Kidney (tissue), 14 donors: ENCODE data around the gene WDR31. TPM values are rescaled to one million over a fixed set of nuclear protein-coding genes. Genes with fewer than 3 reads are reported as not detected.

Experiments used
- DNase-seq, 5 donors: peaks; one replicate each; pipeline ENCODE4 v3.0.0-alpha.2; 2013 to 2020
- FAIRE-seq: peaks from 2 replicates; lab custom pipeline; 2012; peaks lifted over from hg19 to GRCh38; lab: Jason Lieb, UNC
- H3K27ac ChIP-seq, 2 donors: one replicate each; pipeline ENCODE4 v1.7.0; 2013; ENCODE audit warnings: low read depth in 2 of 2, low read length in 2 of 2, inconsistent platforms in 1 of 2
- H3K27me3 ChIP-seq: one replicate; pipeline ENCODE4 v1.7.1; 2013; ENCODE audit warnings: low read length, inconsistent platforms; ENCODE audit not compliant: control insufficient read depth, insufficient read depth
- H3K36me3 ChIP-seq, 3 donors: one replicate each; pipeline versions ENCODE4 v1.7.0 to v1.7.1; 2013; ENCODE audit warnings: low read length in 3 of 3, control low read depth in 1 of 3, inconsistent platforms in 1 of 3; ENCODE audit not compliant: insufficient read depth in 3 of 3, control insufficient read depth in 2 of 3
- H3K4me1 ChIP-seq, 3 donors: one replicate each; pipeline versions ENCODE4 v1.7.0 to v1.7.1; 2013; ENCODE audit warnings: low read length in 3 of 3, inconsistent platforms in 1 of 3, low read depth in 1 of 3; ENCODE audit not compliant: control insufficient read depth in 2 of 3, insufficient read depth in 2 of 3
- H3K4me3 ChIP-seq, 3 donors: one replicate each; pipeline versions ENCODE4 v1.7.0 to v1.8.1; 2013; ENCODE audit warnings: low read length in 3 of 3, control low read depth in 1 of 3, inconsistent platforms in 1 of 3
- H3K9ac ChIP-seq, 3 donors: one replicate each; pipeline versions ENCODE4 v1.7.0 to v1.7.1; 2013; ENCODE audit warnings: low read length in 3 of 3, control low read depth in 1 of 3, inconsistent platforms in 1 of 3
- H3K9me3 ChIP-seq, 3 donors: one replicate each; pipeline versions ENCODE4 v1.7.0 to v1.7.1; 2013; ENCODE audit warnings: low read length in 3 of 3, control low read depth in 1 of 3, inconsistent platforms in 1 of 3; ENCODE audit not compliant: control insufficient read depth in 2 of 3, insufficient read depth in 1 of 3
- intact Hi-C: fragments of 100-400 bp; cut with DNase I; formaldehyde crosslinking; loops from one replicate; pipeline ENCODE4 v1.11.1; 2022
- polyA plus RNA-seq: library from polyadenylated mRNA; stranded (reverse); fragments of 350-450 nt; fragmentation: Illumina TruSeq; extraction: RNeasy Lipid Tissue Mini Kit (QIAGEN cat#74804); gene quantifications from one replicate; pipeline ENCODE4 v1.2.3, GENCODE V29; 2014; ENCODE audit warnings: low read depth, low replicate concordance; ENCODE audit not compliant: insufficient read depth
- total RNA-seq: library from RNA; stranded (reverse); fragmentation: NEBNext Ultra II Directional; extraction: Animal tissue kit (Norgen Biotek cat#: 25700); gene quantifications from one replicate; pipeline ENCODE4 v1.2.1, GENCODE V29; 2021
- TF ChIP-seq, protein P1 (sequence below): IDR thresholded peaks from 3 replicates; pipeline ENCODE4 v1.5.1; 2012; ENCODE audit warnings: mild to moderate bottlenecking, moderate library complexity, borderline replicate concordance; ENCODE audit not compliant: insufficient read depth; ENCODE audit errors: extremely low read depth
- donor health status: control.
- donor health status: control.
- donor health status: control.
- donor health status: control.
- donor health status: control.
- donor health status: DM: yes; HTN: yes; CAD: no.
- donor health status: Normal renal cell carcinoma (clear cell type).

The WDR31 gene
- total and polyA plus RNA-seq, 2 donors from 2014 or later: 3.1 to 8.7 TPM

- Histone ChIP-seq H3K36me3 (no peaks in the 10 kb centered on the region), H3K27ac (no peak overlapping the region), H3K27me3 (no peaks in the 10 kb centered on the region), H3K4me1 (peaks cover 0 to 6% (median 2%) of the 10 kb centered on the region in 3 donors), H3K9ac (no peak overlapping the region), H3K4me3 (no peak overlapping the region), H3K9me3 (no peaks in the 10 kb centered on the region)
- FAIRE-seq (no peak), DNase-seq (no peak)
- TF ChIP-seq, protein P1, sequence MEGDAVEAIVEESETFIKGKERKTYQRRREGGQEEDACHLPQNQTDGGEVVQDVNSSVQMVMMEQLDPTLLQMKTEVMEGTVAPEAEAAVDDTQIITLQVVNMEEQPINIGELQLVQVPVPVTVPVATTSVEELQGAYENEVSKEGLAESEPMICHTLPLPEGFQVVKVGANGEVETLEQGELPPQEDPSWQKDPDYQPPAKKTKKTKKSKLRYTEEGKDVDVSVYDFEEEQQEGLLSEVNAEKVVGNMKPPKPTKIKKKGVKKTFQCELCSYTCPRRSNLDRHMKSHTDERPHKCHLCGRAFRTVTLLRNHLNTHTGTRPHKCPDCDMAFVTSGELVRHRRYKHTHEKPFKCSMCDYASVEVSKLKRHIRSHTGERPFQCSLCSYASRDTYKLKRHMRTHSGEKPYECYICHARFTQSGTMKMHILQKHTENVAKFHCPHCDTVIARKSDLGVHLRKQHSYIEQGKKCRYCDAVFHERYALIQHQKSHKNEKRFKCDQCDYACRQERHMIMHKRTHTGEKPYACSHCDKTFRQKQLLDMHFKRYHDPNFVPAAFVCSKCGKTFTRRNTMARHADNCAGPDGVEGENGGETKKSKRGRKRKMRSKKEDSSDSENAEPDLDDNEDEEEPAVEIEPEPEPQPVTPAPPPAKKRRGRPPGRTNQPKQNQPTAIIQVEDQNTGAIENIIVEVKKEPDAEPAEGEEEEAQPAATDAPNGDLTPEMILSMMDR: no peak
- intact Hi-C loops: no loop called here
Measured at GRCh38 chr9:113363336-113363735, 23.3 kb upstream of the WDR31 start.

DNA sequence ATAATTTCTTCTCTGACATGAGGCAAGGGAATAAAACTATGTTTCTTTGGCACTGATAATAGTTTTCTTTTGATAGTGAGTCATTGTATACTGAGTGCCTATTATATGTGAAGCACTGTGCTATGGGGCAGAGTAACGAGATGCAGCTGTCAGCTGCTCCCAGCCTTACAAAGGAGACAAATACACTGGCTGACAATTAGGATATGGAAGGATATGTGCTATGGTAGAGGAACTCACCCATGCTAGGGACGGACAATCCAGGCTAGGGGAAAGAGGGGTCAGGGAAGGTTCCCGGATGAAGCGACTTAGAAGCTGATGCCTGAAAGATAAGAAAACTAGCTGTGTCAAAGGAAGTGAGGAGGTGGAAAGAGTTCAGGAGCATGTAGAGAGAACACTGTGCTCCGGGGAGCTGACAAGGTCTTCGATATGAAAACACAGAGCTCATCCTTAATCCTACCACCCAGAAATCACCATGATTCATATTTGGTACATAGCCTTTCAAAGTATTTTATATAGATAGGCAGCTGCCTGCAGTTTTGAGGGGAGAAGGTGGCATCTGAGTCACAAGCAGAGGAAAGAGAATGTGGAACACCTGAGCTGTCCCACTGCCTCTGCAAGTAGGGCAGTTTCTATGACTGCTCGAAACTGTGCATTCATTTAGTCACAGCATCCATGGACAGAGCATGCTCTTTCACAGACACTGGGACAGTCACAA, 21.4 kb upstream of the WDR31 start:
- Histone ChIP-seq H3K9ac (no peak overlapping the region), H3K27me3 (no peaks in the 10 kb centered on the region), H3K4me3 (no peak overlapping the region), H3K4me1 (peaks cover 0 to 6% (median 2%) of the 10 kb centered on the region in 3 donors), H3K27ac (no peak overlapping the region), H3K9me3 (no peaks in the 10 kb centered on the region), H3K36me3 (no peaks in the 10 kb centered on the region)
- TF ChIP-seq, protein P1: no peak
- DNase-seq (no peak), FAIRE-seq (no peak)
- intact Hi-C loops: no loop called here

GRCh38 chr9:113360242-113360842, 20.3 kb upstream of the WDR31 start:
- TF ChIP-seq, protein P1: no peak
- Histone ChIP-seq H3K4me1 (peaks cover 0 to 6% (median 2%) of the 10 kb centered on the region in 3 donors), H3K36me3 (no peaks in the 10 kb centered on the region), H3K4me3 (no peak overlapping the region), H3K9me3 (no peaks in the 10 kb centered on the region), H3K27me3 (no peaks in the 10 kb centered on the region), H3K9ac (no peak overlapping the region), H3K27ac (no peak overlapping the region)
- no peak for FAIRE-seq
- intact Hi-C loops: no loop called here
- no peak for DNase-seq
